Measurements from ENCODE around the gene MAN2B2. TPM values are rescaled to one million over a fixed set of nuclear protein-coding genes. Genes with fewer than 3 reads are reported as not detected.

MAN2B2 gene
- total RNA-seq, 1 experiment from 2014 or later: 5.9 TPM

DNA sequence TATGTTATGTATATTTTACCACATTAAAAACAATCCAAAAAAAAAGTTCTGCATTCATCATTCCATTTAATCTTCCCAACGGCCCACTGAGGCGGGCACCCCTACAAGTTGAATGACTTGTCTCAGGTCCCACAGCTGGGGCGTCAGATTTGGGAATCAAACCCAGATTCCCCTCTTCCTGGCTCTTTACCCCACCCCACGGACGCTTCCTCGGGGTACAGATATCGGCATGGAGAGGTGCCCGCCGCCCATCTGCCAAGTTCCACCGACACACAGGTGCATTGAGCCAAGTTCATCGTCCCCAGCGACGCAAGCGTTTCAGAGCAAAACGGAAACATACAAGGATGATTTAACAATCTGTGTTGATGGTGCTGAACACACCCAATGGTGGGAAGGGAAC is 36.9 kb upstream of the MAN2B2 start:
- H3K4me1 ChIP-seq (ENCODE audit: insufficient read depth, low read length): no peaks in the 10 kb centered on the region
- no peaks in the 10 kb centered on the region for H3K4me1 Mint-ChIP-seq
- no CpG with 5 or more reads among the region's 15 CpGs for WGBS (ENCODE audit: extremely low coverage, insufficient read length, low lambda C conversion rate)
- H2BK20ac ChIP-seq (ENCODE audit: low read depth, low read length, poor library complexity, severe bottlenecking): no peak overlapping the region
- no peak overlapping the region for H3K27ac Mint-ChIP-seq
- H3K4me2 ChIP-seq (ENCODE audit: insufficient read depth, insufficient read length, low read length): no peak overlapping the region
- no peak overlapping the region for H4K8ac ChIP-seq (replicated peaks; ENCODE audit: insufficient read length, low read depth, low read length)
- no peaks in the 10 kb centered on the region for H3K27me3 ChIP-seq (ENCODE audit: insufficient read depth, low read length)
- no peaks in the 10 kb centered on the region for H3K9me3 ChIP-seq (ENCODE audit: control insufficient read depth, low read depth, low read length)
- H3K36me3 Mint-ChIP-seq (ENCODE audit: insufficient read depth in 1 of 3, low read depth in 3 of 3): no peaks in the 10 kb centered on the region; a peak in 2 of 7 replicates
- H3K27me3 Mint-ChIP-seq (ENCODE audit: low read depth): peaks cover 37% of the 10 kb centered on the region
- H4K20me1 ChIP-seq (ENCODE audit: control insufficient read depth, insufficient read depth, insufficient read length): no peaks in the 10 kb centered on the region
- H2AK5ac ChIP-seq (ENCODE audit: insufficient read length, low read length): no peak overlapping the region
- H3K79me2 ChIP-seq (ENCODE audit: insufficient read depth, low read length): no peaks in the 10 kb centered on the region
- no peak overlapping the region for H2BK12ac ChIP-seq (ENCODE audit: insufficient read length, low read depth, low read length)
- no peak for DNase-seq
- no peak overlapping the region for H3K56ac ChIP-seq (ENCODE audit: insufficient read length, low read depth, low read length)
- no peak overlapping the region for H3T11ph ChIP-seq (ENCODE audit: low read length)
- H4K5ac ChIP-seq (ENCODE audit: insufficient read length, low read depth, low read length): no peak overlapping the region
- TF ChIP-seq, protein P1, sequence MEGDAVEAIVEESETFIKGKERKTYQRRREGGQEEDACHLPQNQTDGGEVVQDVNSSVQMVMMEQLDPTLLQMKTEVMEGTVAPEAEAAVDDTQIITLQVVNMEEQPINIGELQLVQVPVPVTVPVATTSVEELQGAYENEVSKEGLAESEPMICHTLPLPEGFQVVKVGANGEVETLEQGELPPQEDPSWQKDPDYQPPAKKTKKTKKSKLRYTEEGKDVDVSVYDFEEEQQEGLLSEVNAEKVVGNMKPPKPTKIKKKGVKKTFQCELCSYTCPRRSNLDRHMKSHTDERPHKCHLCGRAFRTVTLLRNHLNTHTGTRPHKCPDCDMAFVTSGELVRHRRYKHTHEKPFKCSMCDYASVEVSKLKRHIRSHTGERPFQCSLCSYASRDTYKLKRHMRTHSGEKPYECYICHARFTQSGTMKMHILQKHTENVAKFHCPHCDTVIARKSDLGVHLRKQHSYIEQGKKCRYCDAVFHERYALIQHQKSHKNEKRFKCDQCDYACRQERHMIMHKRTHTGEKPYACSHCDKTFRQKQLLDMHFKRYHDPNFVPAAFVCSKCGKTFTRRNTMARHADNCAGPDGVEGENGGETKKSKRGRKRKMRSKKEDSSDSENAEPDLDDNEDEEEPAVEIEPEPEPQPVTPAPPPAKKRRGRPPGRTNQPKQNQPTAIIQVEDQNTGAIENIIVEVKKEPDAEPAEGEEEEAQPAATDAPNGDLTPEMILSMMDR (conservative IDR thresholded peaks at IDR 0.05): no peak
- H3K14ac ChIP-seq (ENCODE audit: insufficient read depth, low read length): no peak overlapping the region
- no peak overlapping the region for H3K23ac ChIP-seq (ENCODE audit: insufficient read length, low read depth, low read length)
- H2BK15ac ChIP-seq (ENCODE audit: low read depth, low read length): no peak overlapping the region
- no peak overlapping the region for H3K4me3 Mint-ChIP-seq
- H2BK5ac ChIP-seq (ENCODE audit: insufficient read length, low read length): no peak overlapping the region
- no peak overlapping the region for H4K91ac ChIP-seq (ENCODE audit: insufficient read length, low read depth, low read length)
- H3K23me2 ChIP-seq (ENCODE audit: insufficient read length, low read depth, low read length, poor library complexity, severe bottlenecking): no peaks in the 10 kb centered on the region
- H2AFZ ChIP-seq (ENCODE audit: low read length): no peak overlapping the region
- no peak overlapping the region for H3K27ac ChIP-seq (ENCODE audit: insufficient read length, low read depth, low read length)
- no peak overlapping the region for H3K4ac ChIP-seq (ENCODE audit: low read depth, low read length)
- H3K9me3 Mint-ChIP-seq: peaks cover 0 to 4% of the 10 kb centered on the region in 2 experiments; a peak in 2 of 5 replicates
- H3K79me1 ChIP-seq (ENCODE audit: insufficient read depth, low read depth, low read length, poor library complexity, severe bottlenecking): no peaks in the 10 kb centered on the region
- no peak overlapping the region for H3K9ac ChIP-seq (ENCODE audit: extremely low read depth, insufficient read length, low read length)
- H3K18ac ChIP-seq (ENCODE audit: insufficient read length, low read depth, low read length): no peak overlapping the region
- no peak overlapping the region for H2BK120ac ChIP-seq (ENCODE audit: low read depth, low read length, poor library complexity, severe bottlenecking)

Data from H9 (cell line).